HepG2 (cell line): ENCODE data around the gene GPX2. TPM values are rescaled to one million over a fixed set of nuclear protein-coding genes. Genes with fewer than 3 reads are reported as not detected.

Experiments
- ATAC-seq: fragments of 200-7000 bp; cut with Tn5 transposase; 3 replicates; pipeline ENCODE4 v1.9.1; 2020; ENCODE audit warnings: mild to moderate bottlenecking, moderate library complexity
- BruUV-seq: library from RNA; stranded (reverse); fragments of 400-500 nt; replicated peaks from 2 replicates; lab custom pipeline; 2021; lab: Mats Ljungman, UMichigan
- CTCF ChIA-PET: fragments of 300-600 bp; formaldehyde crosslinking; extraction: SDS; loops from one replicate; lab custom pipeline; 2021; ENCODE audit warnings: low total read pairs, inconsistent platforms, low intra/inter-chr PET ratio; lab: Yijun Ruan, JAX
- POLR2A ChIA-PET: fragments of 350-600 bp; sonication (Branson Sonifier 250); formaldehyde crosslinking; loops from one replicate; lab custom pipeline; 2020; ENCODE audit warnings: antibody characterized with exemption, inconsistent platforms; lab: Yijun Ruan, JAX
- DNase-seq: peaks from one replicate; pipeline ENCODE4 v3.0.0-alpha.2; 2015; ENCODE audit warnings: low spot score
- FAIRE-seq: peaks from 3 replicates; lab custom pipeline; 2011; peaks lifted over from hg19 to GRCh38; lab: Jason Lieb, UNC
- H2AFZ ChIP-seq: one replicate; pipeline ENCODE4 v1.6.1; 2011; ENCODE audit warnings: low read length, inconsistent platforms
- H3K27ac ChIP-seq: fragments of 300-600 bp; 3 replicates; pipeline ENCODE4 v1.8.0; 2011; ENCODE audit warnings: mixed run types, mild to moderate bottlenecking, mixed read lengths, low read length, inconsistent platforms; ENCODE audit not compliant: insufficient read depth; ENCODE audit errors: extremely low read length
- H3K27me3 ChIP-seq, 2 experiments: fragments of 200-600 bp in 1 of 2; 2 replicates in 1 of 2; 3 replicates in 1 of 2; pipeline versions ENCODE4 v1.6.0 to v1.8.0; 2011; ENCODE audit warnings: low read length in 2 of 2, mild to moderate bottlenecking in 2 of 2, moderate library complexity in 2 of 2, inconsistent platforms in 1 of 2; ENCODE audit not compliant: insufficient read depth in 2 of 2, control insufficient read depth in 1 of 2
- H3K36me3 ChIP-seq, 2 experiments: fragments of 200-600 bp in 1 of 2; replicated peaks in 1 of 2; 2 replicates in 1 of 2; 3 replicates in 1 of 2; pipeline versions ENCODE4 v1.5.1 to v1.8.0; 2011; ENCODE audit warnings: low read length in 2 of 2, inconsistent platforms in 1 of 2; ENCODE audit not compliant: insufficient read depth in 2 of 2, control insufficient read depth in 1 of 2
- H3K4me1 ChIP-seq: 2 replicates; pipeline ENCODE4 v1.5.1; 2012; ENCODE audit warnings: low read length, inconsistent platforms; ENCODE audit not compliant: insufficient read depth
- H3K4me2 ChIP-seq: 2 replicates; pipeline ENCODE4 v1.6.0; 2011; ENCODE audit warnings: low read depth, low read length, inconsistent platforms
- H3K4me3 ChIP-seq, 3 experiments: fragments of 200-600 bp in 1 of 3; sonication (generic), shearing (Covaris generic) in 1 of 3; replicated peaks in 1 of 3; 2 replicates each; pipeline ENCODE4 v1.5.1; 2011 to 2016; ENCODE audit warnings: low read length in 3 of 3, inconsistent platforms in 2 of 3, low read depth in 2 of 3, mild to moderate bottlenecking in 2 of 3, control low read depth in 1 of 3, mixed read lengths in 1 of 3; ENCODE audit not compliant: insufficient read depth in 1 of 3
- H3K79me2 ChIP-seq: one replicate; pipeline ENCODE4 v1.6.1; 2011; ENCODE audit warnings: low read length, inconsistent platforms; ENCODE audit not compliant: insufficient read depth
- H3K9ac ChIP-seq: 2 replicates; pipeline ENCODE4 v1.6.0; 2011; ENCODE audit warnings: mild to moderate bottlenecking, low read depth, low read length, inconsistent platforms; ENCODE audit not compliant: insufficient read depth
- H3K9me3 ChIP-seq: 2 replicates; pipeline ENCODE4 v1.5.1; 2012; ENCODE audit warnings: mild to moderate bottlenecking, low read length
- H4K20me1 ChIP-seq: 2 replicates; pipeline ENCODE4 v1.6.0; 2011; ENCODE audit warnings: inconsistent platforms, mild to moderate bottlenecking, low read length, moderate library complexity; ENCODE audit not compliant: insufficient read depth
- BRD4 ChIP-seq: sonication (generic); formaldehyde crosslinking; IDR thresholded peaks from 2 replicates; pipeline ENCODE4 v1.4.0; 2020; ENCODE audit warnings: missing genetic modification reagents
- FIP1L1 ChIP-seq: fragments of 200-400 bp; formaldehyde crosslinking; IDR thresholded peaks from 2 replicates; pipeline ENCODE4 v1.6.1; 2018; ENCODE audit warnings: low read depth, mild to moderate bottlenecking, low read length, moderate library complexity, borderline replicate concordance; ENCODE audit not compliant: insufficient read depth
- IKZF5 ChIP-seq: IDR thresholded peaks from 2 replicates; pipeline ENCODE4 v1.6.1; 2018; ENCODE audit warnings: missing genetic modification reagents, mild to moderate bottlenecking, missing compliant biosample characterization
- MED8 ChIP-seq: sonication (generic); formaldehyde crosslinking; IDR thresholded peaks from 2 replicates; pipeline ENCODE4 v1.8.1; 2023; ENCODE audit warnings: mild to moderate bottlenecking, missing genetic modification reagents; ENCODE audit not compliant: insufficient replicate concordance
- REXO4 ChIP-seq: sonication (generic); formaldehyde crosslinking; IDR thresholded peaks from 2 replicates; pipeline ENCODE4 v1.8.0; 2022; ENCODE audit warnings: missing genetic modification reagents, mild to moderate bottlenecking, borderline replicate concordance
- RNF219 ChIP-seq: sonication (generic); formaldehyde crosslinking; IDR thresholded peaks from 2 replicates; pipeline ENCODE4 v1.5.0; 2020; ENCODE audit warnings: mild to moderate bottlenecking, missing genetic modification reagents
- RXRA ChIP-seq: sonication (generic); formaldehyde crosslinking; IDR thresholded peaks from 2 replicates; pipeline ENCODE4 v1.5.1; 2020; ENCODE audit warnings: missing genetic modification reagents
- SAP130 ChIP-seq: IDR thresholded peaks from 2 replicates; pipeline ENCODE4 v1.6.1; 2016; ENCODE audit warnings: low read depth
- ZFP90 ChIP-seq: sonication (generic); formaldehyde crosslinking; IDR thresholded peaks from 2 replicates; pipeline ENCODE4 v1.8.0; 2022; ENCODE audit warnings: missing genetic modification reagents, mild to moderate bottlenecking, inconsistent platforms, borderline replicate concordance
- ZNF136 ChIP-seq: sonication (generic); formaldehyde crosslinking; IDR thresholded peaks from 2 replicates; pipeline ENCODE4 v1.8.1; 2022; ENCODE audit warnings: low read depth, mild to moderate bottlenecking, moderate library complexity, missing genetic modification reagents
- ZNF350 ChIP-seq: sonication (generic); formaldehyde crosslinking; IDR thresholded peaks from 2 replicates; pipeline ENCODE4 v1.4.0; 2020; ENCODE audit warnings: mild to moderate bottlenecking, low read depth, missing genetic modification reagents, borderline replicate concordance
- ZNF749 ChIP-seq: sonication (generic); formaldehyde crosslinking; IDR thresholded peaks from 2 replicates; pipeline ENCODE4 v1.8.0; 2022; ENCODE audit warnings: mild to moderate bottlenecking, missing genetic modification reagents, moderate library complexity, borderline replicate concordance
- ZNF839 ChIP-seq: sonication (generic); formaldehyde crosslinking; IDR thresholded peaks from 2 replicates; pipeline ENCODE4 v1.4.0; 2020; ENCODE audit warnings: missing genetic modification reagents, mild to moderate bottlenecking, borderline replicate concordance
- WGBS: methylation state at CpG from one replicate; pipeline ENCODE4 v1.1.6; 2017; ENCODE audit warnings: low lambda C conversion rate; 5-methylcytosine and 5-hydroxymethylcytosine counted together
- in situ Hi-C: cut with HindIII; loops from 2 replicates; pipeline ENCODE4 v1.10.0; 2017; ENCODE audit warnings: low pct_unique_long_range_greater_than_20kb; ENCODE audit not compliant: extremely low pct_ligation_motif_present
- intact Hi-C: fragments of 100-400 bp; cut with micrococcal nuclease; formaldehyde crosslinking; loops from one replicate; pipeline ENCODE4 v1.10.0; 2022; ENCODE audit not compliant: unreplicated experiment
- polyA plus RNA-seq, 8 experiments: library from polyadenylated mRNA; depleted of rRNA in 3 of 8; stranded (reverse) in 7 of 8; unstranded in 1 of 8; fragments of >200 nt; fragmentation: Illumina TruSeq in 4 of 8; extraction: Trizol in 4 of 8; gene quantifications; 2 replicates each; pipeline versions ENCODE4 v1.2.1 to v1.2.3, GENCODE V29; 2011 to 2016; ENCODE audit warnings: low read depth in 4 of 8, missing spikeins in 1 of 8, mixed read lengths in 1 of 8; ENCODE audit not compliant: insufficient read depth in 1 of 8
- total RNA-seq, 5 experiments: library from RNA; depleted of rRNA; stranded (reverse); fragments of >200 nt; fragmentation: Illumina TruSeq; extraction: Trizol; gene quantifications; 2 replicates each; pipeline ENCODE4 v1.2.3, GENCODE V29; 2016; ENCODE audit warnings: low read depth in 1 of 5
- TF ChIP-seq, protein P1 (sequence below): sonication (generic); formaldehyde crosslinking; IDR thresholded peaks from 2 replicates; pipeline ENCODE4 v1.4.0; 2020; ENCODE audit warnings: missing genetic modification reagents

Gene GPX2
- total and polyA plus RNA-seq, 2 of the 13 experiments (the other 11 are each of a cell fraction or from before 2014, with no cell fraction given): 526 to 674 TPM

- DNase-seq: no peak
- FAIRE-seq: no peak
- CTCF ChIA-PET: no interaction called here
- no peak overlapping the region for H3K27ac ChIP-seq
- no peak for ATAC-seq
- no peak overlapping the region for H3K4me2 ChIP-seq
- intact Hi-C loops (no loop called here), in situ Hi-C loops (no loop called here)
- H3K27me3 ChIP-seq: no peaks in the 10 kb centered on the region
- H3K4me1 ChIP-seq: peaks cover 44% of the 10 kb centered on the region
- H3K9me3 ChIP-seq: no peaks in the 10 kb centered on the region
- H3K36me3 ChIP-seq: peaks cover 0 to 5% of the 10 kb centered on the region in 2 experiments; a peak in 2 of 5 replicates
- no peak for TF ChIP-seq ZNF350
- TF ChIP-seq MED8 (CRISPR knock-in tag): no peak
- no peak for TF ChIP-seq ZNF749 (CRISPR knock-in tag)
- TF ChIP-seq BRD4 (CRISPR knock-in tag): no peak
- H4K20me1 ChIP-seq: no peaks in the 10 kb centered on the region
- H3K79me2 ChIP-seq: no peaks in the 10 kb centered on the region
- POLR2A ChIA-PET: no interaction called here
- H3K9ac ChIP-seq: no peak overlapping the region
- no peak overlapping the region for H3K4me3 ChIP-seq
- no peak overlapping the region for H2AFZ ChIP-seq
- no TSS peak for BruUV-seq
These were observed 9.2 kb upstream of the GPX2 start for GRCh38 chr14:64951724-64952123.

DNA sequence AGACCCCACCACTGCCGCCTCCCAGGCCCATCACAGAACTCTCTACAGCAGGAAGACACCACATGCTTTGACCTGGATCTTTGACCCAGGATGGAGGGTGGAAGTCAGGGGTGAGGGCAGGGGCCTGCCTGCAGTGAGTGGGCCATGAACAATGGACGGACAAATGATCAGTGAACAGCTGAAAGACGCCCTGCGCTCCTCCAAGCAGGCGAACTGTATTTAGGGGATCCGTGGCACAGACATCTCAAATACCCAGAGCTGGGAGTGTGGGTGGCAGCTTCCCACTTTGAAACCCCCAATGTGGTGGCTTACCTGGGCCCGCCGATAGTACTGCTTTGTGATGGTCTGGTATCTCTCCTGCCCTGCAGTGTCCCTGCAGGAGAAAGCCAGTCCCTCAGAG is 8.7 kb upstream of the GPX2 start:
- Histone ChIP-seq H3K4me1 (peaks cover 48% of the 10 kb centered on the region), H3K36me3 (peaks cover 0 to 5% of the 10 kb centered on the region in 2 experiments; a peak in 2 of 5 replicates), H3K27ac (no peak overlapping the region), H3K4me2 (no peak overlapping the region), H4K20me1 (no peaks in the 10 kb centered on the region), H3K79me2 (no peaks in the 10 kb centered on the region), H3K4me3 (no peak overlapping the region), H2AFZ (no peak overlapping the region), H3K27me3 (no peaks in the 10 kb centered on the region), H3K9me3 (no peaks in the 10 kb centered on the region), H3K9ac (no peak overlapping the region)
- BruUV-seq: no TSS peak
- in situ Hi-C loops (no loop called here), intact Hi-C loops (no loop called here)
- FAIRE-seq (no peak), ATAC-seq (no peak), DNase-seq (no peak)
- CTCF ChIA-PET: no interaction called here
- WGBS: 96% methylated on average over 8 of the region's 8 CpGs
- POLR2A ChIA-PET: no interaction called here
- no peak for TF ChIP-seq SAP130
- TF ChIP-seq, protein P1, sequence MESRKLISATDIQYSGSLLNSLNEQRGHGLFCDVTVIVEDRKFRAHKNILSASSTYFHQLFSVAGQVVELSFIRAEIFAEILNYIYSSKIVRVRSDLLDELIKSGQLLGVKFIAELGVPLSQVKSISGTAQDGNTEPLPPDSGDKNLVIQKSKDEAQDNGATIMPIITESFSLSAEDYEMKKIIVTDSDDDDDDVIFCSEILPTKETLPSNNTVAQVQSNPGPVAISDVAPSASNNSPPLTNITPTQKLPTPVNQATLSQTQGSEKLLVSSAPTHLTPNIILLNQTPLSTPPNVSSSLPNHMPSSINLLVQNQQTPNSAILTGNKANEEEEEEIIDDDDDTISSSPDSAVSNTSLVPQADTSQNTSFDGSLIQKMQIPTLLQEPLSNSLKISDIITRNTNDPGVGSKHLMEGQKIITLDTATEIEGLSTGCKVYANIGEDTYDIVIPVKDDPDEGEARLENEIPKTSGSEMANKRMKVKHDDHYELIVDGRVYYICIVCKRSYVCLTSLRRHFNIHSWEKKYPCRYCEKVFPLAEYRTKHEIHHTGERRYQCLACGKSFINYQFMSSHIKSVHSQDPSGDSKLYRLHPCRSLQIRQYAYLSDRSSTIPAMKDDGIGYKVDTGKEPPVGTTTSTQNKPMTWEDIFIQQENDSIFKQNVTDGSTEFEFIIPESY (CRISPR knock-in tag): no peak
- TF ChIP-seq IKZF5 (CRISPR knock-in tag): no peak
- no peak for TF ChIP-seq RXRA (CRISPR knock-in tag)
- TF ChIP-seq ZNF839 (CRISPR knock-in tag): no peak
- no peak for TF ChIP-seq RNF219 (CRISPR knock-in tag)
- TF ChIP-seq REXO4: no peak
- no peak for TF ChIP-seq FIP1L1
- no peak for TF ChIP-seq ZNF136 (CRISPR knock-in tag)
- TF ChIP-seq ZFP90 (CRISPR knock-in tag): no peak
